ENCODE results near the gene TANGO2.

DNA sequence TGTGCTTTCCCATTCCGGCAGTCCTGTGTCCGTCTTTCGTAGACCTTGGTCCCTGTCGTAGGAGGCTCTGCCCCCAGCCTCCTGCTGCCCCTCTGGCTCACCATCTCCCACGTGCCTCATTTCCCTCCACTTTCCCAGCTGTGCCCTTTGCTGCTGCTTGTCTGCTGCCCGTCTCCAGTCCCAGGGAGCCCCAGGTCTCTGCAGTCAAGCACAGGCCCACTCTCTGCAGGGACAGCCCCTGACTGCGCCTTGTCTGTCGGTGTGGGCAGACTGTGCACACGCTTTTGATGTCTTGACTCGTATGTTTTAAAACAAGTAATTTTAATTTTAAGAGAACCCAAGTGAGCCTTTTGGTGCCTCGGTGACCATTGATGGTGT lies 71.6 kb downstream of the TANGO2 start:
- TF ChIP-seq, protein P1, sequence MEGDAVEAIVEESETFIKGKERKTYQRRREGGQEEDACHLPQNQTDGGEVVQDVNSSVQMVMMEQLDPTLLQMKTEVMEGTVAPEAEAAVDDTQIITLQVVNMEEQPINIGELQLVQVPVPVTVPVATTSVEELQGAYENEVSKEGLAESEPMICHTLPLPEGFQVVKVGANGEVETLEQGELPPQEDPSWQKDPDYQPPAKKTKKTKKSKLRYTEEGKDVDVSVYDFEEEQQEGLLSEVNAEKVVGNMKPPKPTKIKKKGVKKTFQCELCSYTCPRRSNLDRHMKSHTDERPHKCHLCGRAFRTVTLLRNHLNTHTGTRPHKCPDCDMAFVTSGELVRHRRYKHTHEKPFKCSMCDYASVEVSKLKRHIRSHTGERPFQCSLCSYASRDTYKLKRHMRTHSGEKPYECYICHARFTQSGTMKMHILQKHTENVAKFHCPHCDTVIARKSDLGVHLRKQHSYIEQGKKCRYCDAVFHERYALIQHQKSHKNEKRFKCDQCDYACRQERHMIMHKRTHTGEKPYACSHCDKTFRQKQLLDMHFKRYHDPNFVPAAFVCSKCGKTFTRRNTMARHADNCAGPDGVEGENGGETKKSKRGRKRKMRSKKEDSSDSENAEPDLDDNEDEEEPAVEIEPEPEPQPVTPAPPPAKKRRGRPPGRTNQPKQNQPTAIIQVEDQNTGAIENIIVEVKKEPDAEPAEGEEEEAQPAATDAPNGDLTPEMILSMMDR (IDR thresholded peaks at IDR 0.05): no peak
- TF ChIP-seq, protein P2, sequence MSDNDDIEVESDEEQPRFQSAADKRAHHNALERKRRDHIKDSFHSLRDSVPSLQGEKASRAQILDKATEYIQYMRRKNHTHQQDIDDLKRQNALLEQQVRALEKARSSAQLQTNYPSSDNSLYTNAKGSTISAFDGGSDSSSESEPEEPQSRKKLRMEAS (IDR thresholded peaks at IDR 0.05; ENCODE audit: low read depth): no peak
- TF ChIP-seq TAF1 (IDR thresholded peaks at IDR 0.05; ENCODE audit: borderline replicate concordance, low read depth, low read length) (no peak), JUND (IDR thresholded peaks at IDR 0.05) (no peak), RFX5 (IDR thresholded peaks at IDR 0.05; ENCODE audit: low read length) (no peak), SMC3 (IDR thresholded peaks at IDR 0.05; ENCODE audit: low read depth, low read length) (no peak)
